ENCODE data around the gene CD93.

The CD93 gene

DNA sequence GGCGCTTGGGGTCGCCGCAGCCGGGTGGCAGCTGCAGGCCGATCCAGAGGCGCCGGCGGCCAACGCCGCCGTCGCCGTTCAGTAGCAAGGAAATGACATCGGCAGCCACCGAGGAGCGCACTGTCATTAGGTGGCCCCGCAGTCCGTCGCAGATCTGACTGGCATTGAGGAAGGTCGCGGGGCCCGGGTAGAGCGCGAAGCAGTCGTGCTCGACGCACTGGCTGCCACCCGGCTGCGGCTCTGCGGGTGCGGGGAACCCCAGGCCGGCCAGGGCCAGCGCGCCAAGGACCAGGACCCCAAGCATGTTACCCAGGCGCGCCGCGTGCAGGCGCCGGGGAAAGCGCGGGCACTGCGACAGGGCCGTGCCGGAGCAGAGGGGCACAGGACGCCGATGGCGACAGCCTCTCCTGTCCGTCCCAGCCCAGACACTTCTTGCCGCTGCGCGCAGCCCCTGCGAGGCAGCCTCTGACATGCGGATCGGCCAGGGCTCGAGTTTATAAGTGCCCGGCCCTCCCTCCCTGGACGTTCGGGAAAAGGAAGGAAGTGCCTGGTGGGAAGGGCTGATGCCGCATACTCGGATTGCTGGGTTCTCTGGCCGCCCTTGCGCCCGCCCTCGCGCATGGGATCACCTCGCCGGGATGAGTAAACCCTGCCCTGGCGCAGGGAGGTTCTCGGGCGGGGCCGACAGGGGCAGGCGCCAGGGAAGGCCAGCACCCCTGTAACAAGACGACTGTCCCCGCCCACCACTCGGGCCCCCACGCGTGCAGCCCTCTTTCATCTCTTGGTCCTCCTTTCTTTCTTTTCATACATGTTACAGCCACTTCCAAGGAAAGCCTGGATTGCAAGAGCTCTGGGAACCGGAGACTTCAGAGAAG, 36.7 kb downstream of the CD93 start, which contains the start of gene THBD:
Gene THBD (minus strand): TSS at position 472 of the 875 bp plus-strand sequence. CDS start 168 bp downstream, at position 304.
- no peaks in the 10 kb centered on the region for H3F3A ChIP-seq (ENCODE audit: low read depth)
- H3K4me2 ChIP-seq (ENCODE audit: low read depth, low read length, poor library complexity, severe bottlenecking) = peak within 1 kb of the TSS; percentile 92
- TF ChIP-seq EZH2phosphoT487 (IDR thresholded peaks at IDR 0.05; ENCODE audit: borderline replicate concordance) = no peak
- TF ChIP-seq, protein P1, sequence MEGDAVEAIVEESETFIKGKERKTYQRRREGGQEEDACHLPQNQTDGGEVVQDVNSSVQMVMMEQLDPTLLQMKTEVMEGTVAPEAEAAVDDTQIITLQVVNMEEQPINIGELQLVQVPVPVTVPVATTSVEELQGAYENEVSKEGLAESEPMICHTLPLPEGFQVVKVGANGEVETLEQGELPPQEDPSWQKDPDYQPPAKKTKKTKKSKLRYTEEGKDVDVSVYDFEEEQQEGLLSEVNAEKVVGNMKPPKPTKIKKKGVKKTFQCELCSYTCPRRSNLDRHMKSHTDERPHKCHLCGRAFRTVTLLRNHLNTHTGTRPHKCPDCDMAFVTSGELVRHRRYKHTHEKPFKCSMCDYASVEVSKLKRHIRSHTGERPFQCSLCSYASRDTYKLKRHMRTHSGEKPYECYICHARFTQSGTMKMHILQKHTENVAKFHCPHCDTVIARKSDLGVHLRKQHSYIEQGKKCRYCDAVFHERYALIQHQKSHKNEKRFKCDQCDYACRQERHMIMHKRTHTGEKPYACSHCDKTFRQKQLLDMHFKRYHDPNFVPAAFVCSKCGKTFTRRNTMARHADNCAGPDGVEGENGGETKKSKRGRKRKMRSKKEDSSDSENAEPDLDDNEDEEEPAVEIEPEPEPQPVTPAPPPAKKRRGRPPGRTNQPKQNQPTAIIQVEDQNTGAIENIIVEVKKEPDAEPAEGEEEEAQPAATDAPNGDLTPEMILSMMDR (conservative IDR thresholded peaks at IDR 0.05; ENCODE audit: low read length) = no peak
- H3K27me3 ChIP-seq (ENCODE audit: insufficient read depth, low read length, poor library complexity, severe bottlenecking) = peaks cover 48% of the 10 kb centered on the region
- H3K79me2 ChIP-seq (ENCODE audit: insufficient read depth, low read length) = no peaks in the 10 kb centered on the region
- H2AFZ ChIP-seq (ENCODE audit: low read length) = peak within 1 kb of the TSS; percentile 67
- H4K20me1 ChIP-seq (ENCODE audit: insufficient read depth, low read length, poor library complexity, severe bottlenecking) = no peaks in the 10 kb centered on the region
- peak within 1 kb of the TSS; percentile 5 for H3K9ac ChIP-seq (ENCODE audit: low read depth, low read length, poor library complexity, severe bottlenecking)
- H3K9me2 ChIP-seq (replicated peaks; ENCODE audit: low read depth, low read length) = no peaks in the 10 kb centered on the region
- H3K36me3 ChIP-seq (ENCODE audit: insufficient read depth, low read length) = no peaks in the 10 kb centered on the region
- peaks cover 13% of the 10 kb centered on the region for H3K4me1 ChIP-seq (ENCODE audit: insufficient read depth, low read length, poor library complexity, severe bottlenecking)
- H3K4me3 ChIP-seq (ENCODE audit: low read length, poor library complexity, severe bottlenecking) = peak within 1 kb of the TSS; percentile 72
- no peaks in the 10 kb centered on the region for H3K9me3 ChIP-seq (ENCODE audit: insufficient read depth, low read depth, low read length)

DNA sequence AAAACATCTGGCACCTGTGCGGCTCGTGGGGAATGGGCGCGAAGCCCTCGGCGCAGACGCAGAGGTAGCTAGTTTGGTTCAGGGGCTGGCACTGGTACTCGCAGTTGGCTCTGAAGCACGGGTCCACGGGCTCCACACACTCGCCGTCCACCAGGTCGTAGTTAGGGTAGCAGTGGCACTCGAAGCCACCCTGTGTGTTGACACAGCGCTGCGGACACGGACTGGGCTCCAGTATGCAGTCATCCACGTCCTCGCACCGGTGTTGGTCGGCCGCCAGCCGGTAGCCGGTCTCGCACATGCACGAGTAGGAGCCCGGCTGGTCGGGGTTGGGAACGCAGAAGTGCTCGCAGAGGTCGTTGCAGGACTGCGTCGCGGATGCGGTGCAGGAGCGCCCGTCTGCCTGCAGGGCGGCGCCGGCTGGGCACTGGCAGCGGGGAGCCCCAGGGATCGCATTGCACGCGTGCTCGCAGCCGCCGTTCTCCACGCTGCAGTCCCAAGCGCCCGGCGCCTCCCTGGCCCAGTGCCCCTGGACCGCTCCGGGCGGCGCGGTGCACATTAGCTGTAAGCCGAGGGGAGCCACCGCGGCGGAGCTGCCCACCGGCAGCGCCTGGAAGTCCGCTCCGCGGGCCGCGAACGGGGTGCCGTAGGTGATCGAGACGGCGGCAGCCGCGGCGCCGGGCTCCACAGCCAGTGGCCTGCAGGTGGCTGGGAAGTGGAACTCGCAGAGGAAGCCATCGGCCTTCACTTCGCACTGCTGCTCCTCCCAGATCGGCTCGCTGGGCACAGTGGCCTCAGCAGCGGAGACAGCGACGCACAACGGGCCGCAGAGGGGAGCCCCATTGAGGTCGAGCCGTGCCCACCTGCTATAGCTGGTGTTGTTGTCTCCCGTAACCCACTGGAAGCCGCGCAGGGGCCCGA, 37.6 kb downstream of the CD93 start:
- H3K27me3 ChIP-seq (ENCODE audit: insufficient read depth, low read length, poor library complexity, severe bottlenecking) = peaks cover 48% of the 10 kb centered on the region

DNA sequence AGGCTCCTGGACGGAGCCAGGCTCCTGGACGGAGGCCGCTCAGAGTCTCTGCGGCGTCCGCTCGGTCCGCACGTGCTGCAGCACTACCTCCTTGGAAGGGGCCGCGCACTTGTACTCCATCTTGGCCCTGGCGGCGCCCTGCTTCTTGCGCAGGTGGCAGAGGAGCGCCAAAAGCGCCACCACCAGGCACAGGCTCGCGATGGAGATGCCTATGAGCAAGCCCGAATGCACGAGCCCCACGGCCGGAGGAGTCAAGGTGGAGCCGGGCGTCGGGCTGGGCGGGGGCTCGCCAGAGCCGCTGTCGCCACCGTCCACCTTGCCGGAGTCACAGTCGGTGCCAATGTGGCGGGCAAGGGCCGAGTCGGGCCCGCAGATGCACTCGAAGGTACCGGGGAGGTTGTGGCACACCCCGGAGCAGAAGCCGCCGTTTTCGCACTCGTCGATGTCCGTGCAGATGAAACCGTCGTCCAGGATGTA, 38.3 kb downstream of the CD93 start:
- Histone ChIP-seq H4K20me1 (ENCODE audit: insufficient read depth, low read length, poor library complexity, severe bottlenecking) (no peaks in the 10 kb centered on the region), H3K36me3 (ENCODE audit: insufficient read depth, low read length) (no peaks in the 10 kb centered on the region), H3K9ac (ENCODE audit: low read depth, low read length, poor library complexity, severe bottlenecking) (no peak overlapping the region), H3F3A (ENCODE audit: low read depth) (no peaks in the 10 kb centered on the region), H3K9me2 (replicated peaks; ENCODE audit: low read depth, low read length) (no peaks in the 10 kb centered on the region), H3K79me2 (ENCODE audit: insufficient read depth, low read length) (no peaks in the 10 kb centered on the region), H3K4me2 (ENCODE audit: low read depth, low read length, poor library complexity, severe bottlenecking) (no peak overlapping the region), H3K9me3 (ENCODE audit: insufficient read depth, low read depth, low read length) (no peaks in the 10 kb centered on the region), H3K4me3 (ENCODE audit: low read length, poor library complexity, severe bottlenecking) (no peak overlapping the region), H2AFZ (ENCODE audit: low read length) (no peak overlapping the region), H3K27me3 (ENCODE audit: insufficient read depth, low read length, poor library complexity, severe bottlenecking) (peaks cover 48% of the 10 kb centered on the region), H3K4me1 (ENCODE audit: insufficient read depth, low read length, poor library complexity, severe bottlenecking) (peaks cover 13% of the 10 kb centered on the region)
- TF ChIP-seq, protein P1 (conservative IDR thresholded peaks at IDR 0.05; ENCODE audit: low read length) = no peak
- no peak for TF ChIP-seq EZH2phosphoT487 (IDR thresholded peaks at IDR 0.05; ENCODE audit: borderline replicate concordance)

More for the DNA sequence above, 37.6 kb downstream of the CD93 start:
- H2AFZ ChIP-seq (ENCODE audit: low read length) = peak overlapping the region; percentile 67; the same call in 1 of the 2 replicates
- H3K9ac ChIP-seq (ENCODE audit: low read depth, low read length, poor library complexity, severe bottlenecking) = no peak overlapping the region
- H3K9me2 ChIP-seq (replicated peaks; ENCODE audit: low read depth, low read length) = no peaks in the 10 kb centered on the region
- no peaks in the 10 kb centered on the region for H3F3A ChIP-seq (ENCODE audit: low read depth)
- no peaks in the 10 kb centered on the region for H4K20me1 ChIP-seq (ENCODE audit: insufficient read depth, low read length, poor library complexity, severe bottlenecking)
- no peak for TF ChIP-seq EZH2phosphoT487 (IDR thresholded peaks at IDR 0.05; ENCODE audit: borderline replicate concordance)
- TF ChIP-seq, protein P1 (conservative IDR thresholded peaks at IDR 0.05; ENCODE audit: low read length) = peak; percentile 44
- H3K4me2 ChIP-seq (ENCODE audit: low read depth, low read length, poor library complexity, severe bottlenecking) = peak overlapping the region; percentile 92
- H3K4me1 ChIP-seq (ENCODE audit: insufficient read depth, low read length, poor library complexity, severe bottlenecking) = peaks cover 13% of the 10 kb centered on the region
- H3K4me3 ChIP-seq (ENCODE audit: low read length, poor library complexity, severe bottlenecking) = peak overlapping the region; percentile 72
- no peaks in the 10 kb centered on the region for H3K9me3 ChIP-seq (ENCODE audit: insufficient read depth, low read depth, low read length)
- H3K36me3 ChIP-seq (ENCODE audit: insufficient read depth, low read length) = no peaks in the 10 kb centered on the region
- no peaks in the 10 kb centered on the region for H3K79me2 ChIP-seq (ENCODE audit: insufficient read depth, low read length)

All from Loucy (cell line).